ENCODE data around the gene GNG7.

- TF ChIP-seq LEF1 (IDR thresholded peaks at IDR 0.05; ENCODE audit: borderline replicate concordance) (no peak), PKNOX1 (IDR thresholded peaks at IDR 0.05) (no peak), SUZ12 (IDR thresholded peaks at IDR 0.05) (no peak), ARNT (IDR thresholded peaks at IDR 0.05) (no peak), SP1 (IDR thresholded peaks at IDR 0.05) (no peak), ELF4 (IDR thresholded peaks at IDR 0.05) (no peak), TARDBP (IDR thresholded peaks at IDR 0.05) (no peak), BHLHE40 (IDR thresholded peaks at IDR 0.05; ENCODE audit: borderline replicate concordance) (no peak), FOXA1 (IDR thresholded peaks at IDR 0.05) (no peak), FOXK2 (IDR thresholded peaks at IDR 0.05) (no peak), ZNF384 (IDR thresholded peaks at IDR 0.05) (no peak), NFRKB (IDR thresholded peaks at IDR 0.05) (no peak), FOXM1 (IDR thresholded peaks at IDR 0.05; ENCODE audit: borderline replicate concordance) (no peak), L3MBTL2 (conservative IDR thresholded peaks at IDR 0.05) (no peak)
Observed at GRCh38 chr19:2629491-2630351, 72.8 kb downstream of the GNG7 start.
